GM10847 (cell line): ENCODE results near the gene FAM162A.
A peak's percentile ranks its signal among the peaks of the same experiment; 100 is the strongest.

Experiments used
- POLR2A ChIP-seq: IDR thresholded peaks from 2 replicates; pipeline ENCODE4 v1.6.1; 2011; ENCODE audit not compliant: insufficient read length; ENCODE audit errors: extremely low read depth

FAM162A gene

DNA sequence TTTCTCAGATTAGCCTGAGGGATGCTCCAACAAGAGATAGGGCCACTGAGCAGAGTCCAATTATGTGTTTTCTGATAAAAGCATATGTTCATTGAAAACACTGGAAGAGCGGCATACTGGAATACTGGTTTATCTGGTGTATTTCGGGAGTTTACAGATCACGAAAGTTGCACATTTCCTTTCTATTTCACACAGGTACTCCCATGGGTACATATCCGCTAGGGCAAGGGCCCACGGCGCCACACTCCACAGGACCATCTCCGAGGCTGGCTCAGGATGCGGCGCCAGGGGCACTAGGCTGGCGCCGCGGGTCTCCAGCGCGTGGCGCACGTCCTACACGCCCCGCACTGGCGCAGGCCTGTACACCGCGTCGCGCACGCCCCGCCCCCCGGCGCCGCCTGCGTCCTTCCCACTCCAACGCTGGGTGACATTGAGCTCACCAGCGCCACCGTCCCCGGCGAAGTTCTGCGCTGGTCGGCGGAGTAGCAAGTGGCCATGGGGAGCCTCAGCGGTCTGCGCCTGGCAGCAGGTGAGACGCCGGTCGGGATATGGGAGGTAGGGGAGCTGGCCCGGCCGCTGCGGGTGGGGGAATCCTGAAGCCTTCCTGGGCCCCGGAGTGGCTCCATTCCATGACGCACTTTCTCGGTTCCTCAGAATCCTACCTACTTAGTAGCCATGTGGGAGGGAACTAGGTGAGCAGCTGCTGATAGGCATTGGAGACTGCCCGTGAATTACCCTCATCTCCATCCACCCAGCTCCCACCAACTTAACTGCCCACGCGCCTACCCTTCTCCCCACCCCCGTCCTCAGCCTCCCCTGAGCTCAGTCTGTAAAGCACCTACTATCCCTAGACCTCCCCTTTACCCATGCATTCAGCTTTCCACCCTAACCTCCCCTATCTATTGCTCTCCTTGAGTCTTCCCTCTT is at the start of gene FAM162A:
TSS of gene FAM162A (plus strand) at position 412 of the 927 bp plus-strand sequence. CDS start at position 496, 84 bp downstream.
- TF ChIP-seq POLR2A: peak; percentile 93

GRCh38 chr3:122342803-122343202 is 41.2 kb upstream of the FAM162A start:
- no peak for TF ChIP-seq POLR2A

DNA sequence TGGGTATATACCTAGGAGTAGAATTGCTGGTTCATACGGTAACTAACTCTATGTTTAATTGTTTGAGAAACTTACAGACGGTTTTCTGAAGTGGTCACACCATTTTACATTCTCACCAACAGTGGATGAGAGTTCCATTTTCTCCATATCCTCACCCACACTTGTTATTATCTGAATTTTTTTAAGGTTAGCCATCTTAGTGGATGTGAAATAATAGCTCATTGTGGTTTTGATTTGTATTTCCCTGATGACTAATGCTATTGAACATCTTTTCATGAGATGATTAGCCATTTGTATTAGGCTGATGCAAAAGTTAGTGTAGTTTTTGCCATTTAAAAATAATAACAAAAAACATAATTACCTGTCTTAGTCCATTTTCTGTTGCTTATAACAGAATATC is 40.3 kb upstream of the FAM162A start:
- no peak for TF ChIP-seq POLR2A

GRCh38 chr3:122349171-122349570 is 34.8 kb upstream of the FAM162A start:
- no peak for TF ChIP-seq POLR2A

DNA sequence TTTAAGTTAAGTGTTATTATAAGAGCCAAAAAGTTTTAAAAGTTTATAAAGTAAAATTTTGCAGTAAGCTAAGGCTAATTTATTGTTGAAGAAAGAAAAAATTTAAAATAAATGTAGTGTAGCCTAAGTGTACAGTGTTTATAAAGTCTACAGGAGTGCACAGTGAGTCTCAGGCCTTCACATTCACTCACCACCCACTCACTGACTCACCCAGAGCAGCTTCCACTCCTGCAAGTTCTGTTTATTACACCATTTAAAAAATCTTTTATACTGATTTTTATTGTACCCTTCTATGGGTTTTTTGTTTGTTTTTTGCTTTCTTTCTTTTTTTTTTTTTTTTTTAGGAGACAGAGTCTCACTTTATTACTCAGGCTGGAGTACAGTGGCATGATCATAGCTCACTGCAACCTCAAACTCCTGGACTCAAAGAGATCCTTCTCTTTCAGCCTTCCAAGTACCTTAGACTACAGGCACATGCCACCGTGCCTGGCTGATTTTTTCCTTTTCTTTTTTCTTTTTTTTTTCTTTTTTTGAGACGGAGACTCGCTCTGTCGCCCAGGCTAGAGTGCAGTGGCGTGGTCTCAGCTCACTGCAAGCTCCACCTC is 33.1 kb upstream of the FAM162A start:
- no peak for TF ChIP-seq POLR2A

DNA sequence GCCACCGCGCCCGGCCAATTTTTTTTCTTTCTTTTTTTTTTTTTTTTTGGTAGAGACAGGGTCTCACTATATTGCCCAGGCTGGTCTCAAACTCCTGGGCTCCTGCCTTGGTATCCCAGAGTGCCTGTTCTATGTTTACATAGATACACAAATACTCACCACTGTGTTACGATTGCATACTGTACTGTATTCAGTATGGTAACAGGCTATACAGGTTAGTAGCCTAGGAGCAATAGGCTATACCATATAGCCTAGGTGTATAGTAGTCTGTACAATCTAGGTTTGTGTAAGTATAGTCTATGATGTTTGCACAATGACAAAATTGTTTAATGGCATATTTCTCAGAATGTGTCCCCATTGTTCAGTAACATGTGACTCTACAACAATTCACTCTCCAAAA is 32.4 kb upstream of the FAM162A start:
- no peak for TF ChIP-seq POLR2A

DNA sequence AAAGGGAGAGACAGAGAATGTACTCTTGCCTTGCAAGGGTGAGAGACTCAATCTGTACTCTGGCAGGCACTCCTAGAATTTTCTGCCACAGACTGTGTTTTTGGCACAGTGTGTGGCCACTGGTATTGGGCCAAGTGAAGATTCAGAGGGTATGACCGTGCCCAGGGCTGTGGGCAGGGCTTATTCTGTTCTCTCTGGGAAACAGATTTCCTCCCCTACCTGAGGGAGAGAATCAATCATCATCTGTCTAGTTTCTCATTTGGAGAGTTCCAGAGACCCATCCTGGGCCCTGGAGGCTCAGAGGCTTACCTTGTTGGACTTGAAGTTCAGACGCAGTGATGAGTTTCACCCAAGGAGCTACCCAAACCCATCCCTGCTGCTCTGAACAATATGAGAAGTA is 30.8 kb upstream of the FAM162A start:
- no peak for TF ChIP-seq POLR2A

GRCh38 chr3:122353893-122354401 is 30.0 kb upstream of the FAM162A start:
- no peak for TF ChIP-seq POLR2A

DNA sequence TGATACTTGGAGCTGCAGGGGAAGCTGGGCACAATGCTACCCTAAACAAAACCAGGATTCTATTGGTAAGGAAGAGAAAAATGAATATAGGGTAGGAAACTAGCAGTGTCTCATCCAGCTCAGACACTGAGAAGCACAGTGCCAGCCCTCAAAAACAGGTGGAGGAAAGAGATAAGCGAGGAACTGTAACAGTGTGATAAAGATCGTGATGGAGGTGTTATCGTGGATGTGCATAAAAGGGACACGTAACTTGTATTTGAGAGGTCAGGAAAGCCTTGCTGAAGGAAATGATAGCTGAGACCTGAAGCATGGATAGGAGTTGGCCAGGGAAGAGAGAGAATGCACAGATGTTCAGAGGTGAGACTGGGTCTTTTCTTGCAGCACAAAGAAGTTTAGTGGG is 28.4 kb upstream of the FAM162A start:
- TF ChIP-seq POLR2A: no peak

- no peak for TF ChIP-seq POLR2A
Measured at GRCh38 chr3:122356402-122356801, 27.6 kb upstream of the FAM162A start.

DNA sequence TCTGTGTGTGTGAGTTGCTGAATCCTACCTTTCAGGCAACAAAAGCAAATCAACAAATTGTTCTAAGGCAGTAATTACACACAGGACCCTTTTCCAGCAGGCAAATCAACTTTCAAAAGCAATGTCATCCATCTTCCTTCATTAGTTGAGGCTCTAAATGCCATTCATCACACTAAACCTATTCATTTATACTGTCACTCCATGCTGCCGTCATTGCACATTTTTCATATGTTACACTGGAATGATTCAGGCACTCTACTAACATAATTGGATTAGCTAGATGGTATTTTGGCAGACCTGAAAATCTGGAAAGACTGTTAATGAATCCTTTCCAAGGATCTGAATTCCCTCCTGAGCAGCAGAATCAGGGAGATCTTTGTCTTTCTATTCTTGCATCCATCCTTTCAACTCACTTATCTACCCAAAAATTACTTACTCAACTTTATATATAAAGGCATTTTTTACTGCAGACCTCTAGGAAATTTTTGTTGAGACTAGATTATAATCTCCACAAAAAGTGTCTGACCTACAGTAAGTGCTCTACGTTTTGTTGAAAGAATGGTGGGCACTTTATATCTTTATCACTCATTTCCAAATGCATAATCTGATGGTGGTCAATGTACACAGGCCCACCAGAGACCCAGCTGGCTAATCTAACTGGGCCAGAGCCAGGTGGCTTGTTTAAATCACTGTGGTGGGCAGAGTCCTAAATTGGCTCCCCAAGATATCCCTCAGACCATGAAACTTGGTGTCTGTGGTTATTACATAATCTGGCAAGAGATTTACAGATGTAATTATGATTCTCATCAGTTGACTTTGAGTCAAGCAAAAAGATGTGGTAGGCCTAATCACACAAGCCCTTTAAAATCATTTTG is 25.9 kb upstream of the FAM162A start:
- no peak for TF ChIP-seq POLR2A

GRCh38 chr3:122358703-122359032 is 25.3 kb upstream of the FAM162A start:
- no peak for TF ChIP-seq POLR2A

DNA sequence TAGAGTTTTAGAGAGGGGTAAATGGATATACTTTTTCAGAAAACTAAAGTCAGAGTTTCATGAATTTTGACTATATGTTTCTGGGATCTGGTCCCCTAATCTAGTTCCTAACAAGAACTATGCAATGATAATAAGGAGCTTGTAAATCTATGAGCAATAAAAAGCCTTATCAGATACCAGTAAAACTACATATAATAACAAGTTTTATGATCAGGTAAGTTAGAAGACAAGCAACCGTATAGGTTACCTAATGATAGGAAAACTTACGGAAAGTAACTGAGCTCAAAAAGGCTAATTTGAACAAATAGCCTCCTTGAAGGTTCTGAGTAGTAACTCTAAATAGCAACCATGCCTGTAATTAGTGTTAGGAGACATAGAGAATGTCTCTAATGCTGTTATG is 22.0 kb upstream of the FAM162A start:
- no peak for TF ChIP-seq POLR2A

DNA sequence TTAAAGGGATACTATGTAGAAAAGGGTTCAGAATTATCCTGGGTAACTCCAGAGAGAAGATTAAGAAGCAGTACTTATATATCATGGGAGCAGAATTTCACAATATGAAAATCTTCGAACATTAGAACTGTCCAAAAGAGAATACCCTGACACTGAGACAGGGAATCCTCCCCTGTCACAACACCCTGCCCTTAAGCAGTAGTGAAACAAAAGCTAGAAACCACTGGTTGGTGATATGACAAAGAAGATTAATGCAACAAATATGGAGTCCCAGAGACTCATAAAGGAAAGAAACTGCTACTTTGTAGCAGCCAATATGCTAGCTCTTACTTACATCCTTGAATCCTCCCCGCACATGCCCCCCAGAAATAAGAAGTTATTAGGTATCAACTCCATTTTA is 19.5 kb upstream of the FAM162A start:
- no peak for TF ChIP-seq POLR2A

GRCh38 chr3:122365073-122365472 is 18.9 kb upstream of the FAM162A start:
- no peak for TF ChIP-seq POLR2A

GRCh38 chr3:122366379-122366749 is 17.6 kb upstream of the FAM162A start:
- TF ChIP-seq POLR2A: no peak

DNA sequence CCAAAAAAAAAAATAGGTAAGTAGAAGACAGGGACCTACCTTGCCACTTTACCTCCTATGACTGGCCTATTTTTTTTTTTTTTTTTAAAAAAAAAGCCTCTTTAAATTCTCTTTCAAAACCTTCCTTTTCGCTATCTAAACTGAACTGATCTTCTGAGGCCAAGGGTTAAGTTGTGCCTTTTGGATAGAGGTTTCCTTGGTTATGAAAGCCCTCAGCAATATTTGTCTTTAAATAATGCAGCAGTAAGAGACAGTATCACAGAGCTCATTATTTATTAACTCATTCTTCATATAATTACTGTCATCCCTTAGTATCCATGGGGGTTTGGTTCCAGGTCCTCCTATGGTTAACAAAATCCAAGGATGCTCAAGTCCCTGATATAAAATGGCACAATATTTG is 9.9 kb upstream of the FAM162A start:
- no peak for TF ChIP-seq POLR2A
